H9 (cell line): ENCODE results near the gene HNRNPF. TPM values are rescaled to one million over a fixed set of nuclear protein-coding genes. Genes with fewer than 3 reads are reported as not detected.
"Not testable (repeated sequence)": the region's sequence is repeated elsewhere in the genome, so short reads cannot be mapped to it uniquely, and the experiment has no call there.

ENCODE experiments used
- DNase-seq: peaks from one replicate; pipeline ENCODE4 v3.0.0-alpha.2; 2017
- H2AFZ ChIP-seq: one replicate; pipeline ENCODE4 v1.6.1; 2013; ENCODE audit warnings: mild to moderate bottlenecking, low read length, control low read depth, moderate library complexity
- H2AK5ac ChIP-seq: 2 replicates; pipeline ENCODE4 v1.6.1; 2013; ENCODE audit warnings: low read length, control low read depth, mixed read lengths; ENCODE audit not compliant: insufficient read length
- H2BK120ac ChIP-seq: one replicate; pipeline ENCODE4 v1.6.1; 2013; ENCODE audit warnings: low read depth, mild to moderate bottlenecking, low read length, control low read depth, inconsistent platforms; ENCODE audit not compliant: poor library complexity, severe bottlenecking
- H2BK12ac ChIP-seq: 2 replicates; pipeline ENCODE4 v1.6.1; 2013; ENCODE audit warnings: low read length, control low read depth, mixed read lengths, low read depth; ENCODE audit not compliant: insufficient read length
- H2BK15ac ChIP-seq: 2 replicates; pipeline ENCODE4 v1.6.1; 2013; ENCODE audit warnings: low read depth, low read length, control low read depth
- H2BK20ac ChIP-seq: one replicate; pipeline ENCODE4 v1.6.1; 2013; ENCODE audit warnings: low read depth, mild to moderate bottlenecking, low read length, control low read depth, inconsistent platforms; ENCODE audit not compliant: poor library complexity, severe bottlenecking
- H2BK5ac ChIP-seq: 2 replicates; pipeline ENCODE4 v1.6.1; 2013; ENCODE audit warnings: low read length, control low read depth, mixed read lengths; ENCODE audit not compliant: insufficient read length
- H3K14ac ChIP-seq: 2 replicates; pipeline ENCODE4 v1.6.1; 2013; ENCODE audit warnings: low read length, control low read depth; ENCODE audit not compliant: insufficient read depth
- H3K18ac ChIP-seq: 2 replicates; pipeline ENCODE4 v1.6.1; 2013; ENCODE audit warnings: low read depth, mild to moderate bottlenecking, mixed read lengths, low read length, control low read depth; ENCODE audit not compliant: insufficient read length
- H3K23ac ChIP-seq: 2 replicates; pipeline ENCODE4 v1.6.1; 2013; ENCODE audit warnings: low read length, control low read depth, mixed read lengths, low read depth; ENCODE audit not compliant: insufficient read length
- H3K23me2 ChIP-seq: 2 replicates; pipeline ENCODE4 v1.6.1; 2013; ENCODE audit warnings: low read depth, mild to moderate bottlenecking, mixed read lengths, low read length, control low read depth; ENCODE audit not compliant: insufficient read length, poor library complexity, severe bottlenecking
- H3K27ac ChIP-seq: 2 replicates; pipeline ENCODE4 v1.5.1; 2013; ENCODE audit warnings: low read length, control low read depth, mixed read lengths, low read depth; ENCODE audit not compliant: insufficient read length
- H3K27me3 ChIP-seq: 2 replicates; pipeline ENCODE4 v1.6.1; 2013; ENCODE audit warnings: low read length, control low read depth, inconsistent platforms; ENCODE audit not compliant: insufficient read depth
- H3K4ac ChIP-seq: 2 replicates; pipeline ENCODE4 v1.6.1; 2013; ENCODE audit warnings: low read depth, mild to moderate bottlenecking, control low read depth, inconsistent platforms, low read length, moderate library complexity
- H3K4me1 ChIP-seq: 2 replicates; pipeline ENCODE4 v1.6.1; 2013; ENCODE audit warnings: low read length, control low read depth, inconsistent platforms; ENCODE audit not compliant: insufficient read depth
- H3K4me2 ChIP-seq: 2 replicates; pipeline ENCODE4 v1.6.1; 2013; ENCODE audit warnings: low read length, control low read depth, mixed read lengths; ENCODE audit not compliant: insufficient read length, insufficient read depth
- H3K56ac ChIP-seq: 2 replicates; pipeline ENCODE4 v1.6.1; 2013; ENCODE audit warnings: low read depth, mild to moderate bottlenecking, mixed read lengths, low read length, control low read depth; ENCODE audit not compliant: insufficient read length
- H3K79me1 ChIP-seq: 2 replicates; pipeline ENCODE4 v1.6.1; 2013; ENCODE audit warnings: low read depth, mild to moderate bottlenecking, moderate library complexity, low read length, control low read depth, inconsistent platforms; ENCODE audit not compliant: insufficient read depth, poor library complexity, severe bottlenecking
- H3K79me2 ChIP-seq: 2 replicates; pipeline ENCODE4 v1.6.1; 2013; ENCODE audit warnings: low read length, control low read depth, inconsistent platforms; ENCODE audit not compliant: insufficient read depth
- H3K9ac ChIP-seq: 2 replicates; pipeline ENCODE4 v1.6.1; 2013; ENCODE audit warnings: low read length, control low read depth, mixed read lengths; ENCODE audit not compliant: insufficient read length; ENCODE audit errors: extremely low read depth
- H3K9me3 ChIP-seq: one replicate; pipeline ENCODE4 v1.6.1; 2013; ENCODE audit warnings: low read depth, low read length, inconsistent platforms; ENCODE audit not compliant: control insufficient read depth
- H3T11ph ChIP-seq: one replicate; pipeline ENCODE4 v1.6.1; 2013; ENCODE audit warnings: mild to moderate bottlenecking, low read length, control low read depth, inconsistent platforms
- H4K20me1 ChIP-seq: one replicate; pipeline ENCODE4 v1.6.1; 2013; ENCODE audit not compliant: control insufficient read depth, insufficient read length, insufficient read depth
- H4K5ac ChIP-seq: 2 replicates; pipeline ENCODE4 v1.6.1; 2013; ENCODE audit warnings: low read depth, mild to moderate bottlenecking, mixed read lengths, low read length, control low read depth; ENCODE audit not compliant: insufficient read length
- H4K8ac ChIP-seq: replicated peaks from 2 replicates; pipeline ENCODE4 v1.6.1; 2013; ENCODE audit warnings: low read length, control low read depth, mixed read lengths, low read depth; ENCODE audit not compliant: insufficient read length
- H4K91ac ChIP-seq: 2 replicates; pipeline ENCODE4 v1.6.1; 2013; ENCODE audit warnings: low read depth, mild to moderate bottlenecking, moderate library complexity, mixed read lengths, low read length, control low read depth; ENCODE audit not compliant: insufficient read length
- H3K27ac Mint-ChIP-seq, 3 experiments: 2 replicates in 2 of 3; 3 replicates in 1 of 3; pipeline ENCODE4 v1.8.0; 2020 to 2021; ENCODE audit warnings: mixed read lengths in 3 of 3, mild to moderate bottlenecking in 1 of 3, moderate library complexity in 1 of 3
- H3K27me3 Mint-ChIP-seq: 2 replicates; pipeline ENCODE4 v1.8.0; 2021; ENCODE audit warnings: low read depth, mild to moderate bottlenecking, moderate library complexity, mixed read lengths
- H3K36me3 Mint-ChIP-seq, 3 experiments: 2 replicates in 2 of 3; 3 replicates in 1 of 3; pipeline ENCODE4 v1.8.0; 2020 to 2021; ENCODE audit warnings: low read depth in 3 of 3, mixed read lengths in 3 of 3; ENCODE audit not compliant: insufficient read depth in 1 of 3
- H3K4me1 Mint-ChIP-seq, 2 experiments: 2 replicates each; pipeline ENCODE4 v1.8.0; 2020; ENCODE audit warnings: mixed read lengths in 2 of 2
- H3K4me3 Mint-ChIP-seq, 2 experiments: 2 replicates in 1 of 2; 3 replicates in 1 of 2; pipeline ENCODE4 v1.8.0; 2020 to 2021; ENCODE audit warnings: mild to moderate bottlenecking in 2 of 2, mixed read lengths in 2 of 2, moderate library complexity in 1 of 2
- H3K9me3 Mint-ChIP-seq, 2 experiments: 2 replicates in 1 of 2; 3 replicates in 1 of 2; pipeline ENCODE4 v1.8.0; 2020; ENCODE audit warnings: mild to moderate bottlenecking in 2 of 2, mixed read lengths in 2 of 2, moderate library complexity in 1 of 2
- CTCF ChIP-seq: fragments of 200-600 bp; sonication (generic); conservative IDR thresholded peaks from 3 replicates; pipeline ENCODE4 v1.8.0; 2021; ENCODE audit warnings: antibody characterized with exemption, mild to moderate bottlenecking
- WGBS: extraction: QIAGEN DNeasy Blood & Tissue Kit; methylation state at CpG from one replicate; pipeline ENCODE4 v1.1.7; 2013; ENCODE audit warnings: missing lambda C conversion rate, low lambda C conversion rate, mixed read lengths; ENCODE audit not compliant: insufficient read length; ENCODE audit errors: extremely low coverage; 5-methylcytosine and 5-hydroxymethylcytosine counted together
- total RNA-seq: library from RNA; stranded (reverse); gene quantifications from 2 replicates; pipeline ENCODE4 v1.2.1, GENCODE V29; 2021

The HNRNPF gene
- total RNA-seq, 1 experiment from 2014 or later: 411 TPM

- H2AK5ac ChIP-seq: no peak overlapping the region
- H3K4me1 Mint-ChIP-seq: peaks cover 3 to 6% of the 10 kb centered on the region in 2 experiments; a peak in 2 of 4 replicates
- H3K9me3 ChIP-seq: peaks cover 6% of the 10 kb centered on the region
- no peaks in the 10 kb centered on the region for H3K27me3 ChIP-seq
- no peak for DNase-seq
- no peak overlapping the region for H3K27ac ChIP-seq
- no peak overlapping the region for H2AFZ ChIP-seq
- no peak overlapping the region for H2BK15ac ChIP-seq
- H3K79me1 ChIP-seq: no peaks in the 10 kb centered on the region
- H3K23ac ChIP-seq: no peak overlapping the region
- H3K4me1 ChIP-seq: no peaks in the 10 kb centered on the region
- H3K23me2 ChIP-seq: no peaks in the 10 kb centered on the region
- no peak overlapping the region for H3K9ac ChIP-seq
- no peak overlapping the region for H2BK12ac ChIP-seq
- H4K5ac ChIP-seq: no peak overlapping the region
- peaks cover 11 to 22% (median 13%) of the 10 kb centered on the region in 3 experiments for H3K36me3 Mint-ChIP-seq
- H2BK20ac ChIP-seq: no peak overlapping the region
- peaks cover 24 to 27% of the 10 kb centered on the region in 2 experiments for H3K9me3 Mint-ChIP-seq
- no peak overlapping the region for H4K8ac ChIP-seq
- H3K79me2 ChIP-seq: no peaks in the 10 kb centered on the region
- TF ChIP-seq CTCF: no peak
- no peak overlapping the region for H2BK120ac ChIP-seq
- H3K18ac ChIP-seq: no peak overlapping the region
- no peak overlapping the region for H3K27ac Mint-ChIP-seq
- no peak overlapping the region for H2BK5ac ChIP-seq
- H3K4ac ChIP-seq: no peak overlapping the region
- no peak overlapping the region for H3K56ac ChIP-seq
- no peaks in the 10 kb centered on the region for H4K20me1 ChIP-seq
- WGBS: no CpG with 5 or more reads among the region's 2 CpGs
- H3K27me3 Mint-ChIP-seq: peaks cover 3% of the 10 kb centered on the region
- no peak overlapping the region for H3K4me3 Mint-ChIP-seq
- no peak overlapping the region for H3K4me2 ChIP-seq
- no peak overlapping the region for H3T11ph ChIP-seq
- no peak overlapping the region for H4K91ac ChIP-seq
- H3K14ac ChIP-seq: no peak overlapping the region
Measured at GRCh38 chr10:43448742-43449141, 39.8 kb upstream of the HNRNPF start.

- H3K79me1 ChIP-seq, H3K27me3 Mint-ChIP-seq, H3K79me2 ChIP-seq, H3K23ac ChIP-seq, H3K9ac ChIP-seq, H2AK5ac ChIP-seq, H3K23me2 ChIP-seq, H4K8ac ChIP-seq, H3K27ac Mint-ChIP-seq, H3K56ac ChIP-seq, H3K27me3 ChIP-seq, H3K9me3 ChIP-seq, H2AFZ ChIP-seq, H3K4ac ChIP-seq, H3K14ac ChIP-seq, H2BK120ac ChIP-seq, H3T11ph ChIP-seq, H2BK20ac ChIP-seq, H2BK12ac ChIP-seq, H3K4me3 Mint-ChIP-seq, H4K20me1 ChIP-seq, H2BK5ac ChIP-seq, H3K4me2 ChIP-seq, H3K4me1 Mint-ChIP-seq, H2BK15ac ChIP-seq, H4K91ac ChIP-seq, H3K4me1 ChIP-seq, H3K18ac ChIP-seq, H3K27ac ChIP-seq, H4K5ac ChIP-seq: not testable (repeated sequence)
- peaks cover 24 to 27% of the 10 kb centered on the region in 2 experiments for H3K9me3 Mint-ChIP-seq
- no CpG with 5 or more reads among the region's 53 CpGs for WGBS
- DNase-seq: peak; percentile 46
- H3K36me3 Mint-ChIP-seq: peaks cover 11 to 22% (median 13%) of the 10 kb centered on the region in 3 experiments
Measured at GRCh38 chr10:43446219-43447017, 37.4 kb upstream of the HNRNPF start.
